Natural killer cell (primary cell): ENCODE data around the gene STYK1. TPM values are rescaled to one million over a fixed set of nuclear protein-coding genes. Genes with fewer than 3 reads are reported as not detected.

ENCODE experiments used
- ATAC-seq, 3 donors: fragments of 150-1000 bp in 2 of 3; fragments of 200-7000 bp in 1 of 3; cut with Tn5 transposase; 1 replicate in 1 of 3; 2 replicates in 2 of 3; pipeline ENCODE4 v1.10.0; 2021; ENCODE audit warnings: mild to moderate bottlenecking in 2 of 3, moderate library complexity in 2 of 3
- DNase-seq, 2 donors: peaks; one replicate each; pipeline versions ENCODE4 v3.0.0 to v3.0.0-alpha.2; 2013 to 2021; ENCODE audit warnings: mixed read lengths in 1 of 2
- H3K27ac ChIP-seq: one replicate; pipeline ENCODE4 v1.5.1; 2013; ENCODE audit warnings: mild to moderate bottlenecking, low read length
- H3K27me3 ChIP-seq: one replicate; pipeline ENCODE4 v1.6.1; 2013; ENCODE audit warnings: low read length; ENCODE audit not compliant: control insufficient read depth, insufficient read depth
- H3K36me3 ChIP-seq: one replicate; pipeline ENCODE4 v1.6.1; 2013; ENCODE audit warnings: low read length; ENCODE audit not compliant: control insufficient read depth, insufficient read depth
- H3K4me1 ChIP-seq: one replicate; pipeline ENCODE4 v1.6.1; 2013; ENCODE audit warnings: low read length; ENCODE audit not compliant: control insufficient read depth, insufficient read depth
- H3K4me3 ChIP-seq: one replicate; pipeline ENCODE4 v1.5.1; 2013; ENCODE audit warnings: low read length
- H3K9me3 ChIP-seq: one replicate; pipeline ENCODE4 v1.6.1; 2013; ENCODE audit warnings: low read length; ENCODE audit not compliant: control insufficient read depth, insufficient read depth
- H3K27ac Mint-ChIP-seq, 2 donors: one replicate each; pipeline ENCODE4 v1.8.0; 2022; ENCODE audit warnings: mild to moderate bottlenecking in 2 of 2, mixed read lengths in 2 of 2, moderate library complexity in 1 of 2
- H3K27me3 Mint-ChIP-seq, 2 donors: one replicate each; pipeline ENCODE4 v1.8.0; 2022; ENCODE audit warnings: low read depth in 2 of 2, mixed read lengths in 2 of 2
- H3K36me3 Mint-ChIP-seq: one replicate; pipeline ENCODE4 v1.8.0; 2022; ENCODE audit warnings: mixed read lengths
- H3K4me1 Mint-ChIP-seq, 2 donors: one replicate each; pipeline ENCODE4 v1.8.0; 2022; ENCODE audit warnings: mixed read lengths in 2 of 2
- H3K4me3 Mint-ChIP-seq: one replicate; pipeline ENCODE4 v1.8.0; 2022; ENCODE audit warnings: mild to moderate bottlenecking, moderate library complexity, mixed read lengths
- H3K9me3 Mint-ChIP-seq, 2 donors: one replicate each; pipeline ENCODE4 v1.8.0; 2022; ENCODE audit warnings: mixed read lengths in 2 of 2
- CTCF ChIP-seq: fragments of 200-600 bp; IDR thresholded peaks from one replicate; pipeline ENCODE4 v1.8.0; 2022; ENCODE audit warnings: antibody characterized with exemption
- WGBS: methylation state at CpG from one replicate; pipeline ENCODE4 v1.1.7; 2013; ENCODE audit warnings: missing lambda C conversion rate; ENCODE audit not compliant: insufficient coverage; 5-methylcytosine and 5-hydroxymethylcytosine counted together
- intact Hi-C: fragments of 100-400 bp; cut with micrococcal nuclease; formaldehyde crosslinking; loops from one replicate; pipeline ENCODE4 v1.14.2; 2022
- total RNA-seq, 4 donors: library from RNA; stranded (reverse); fragments of 120-200 nt in 1 of 4; gene quantifications; one replicate each; pipeline versions ENCODE4 v1.2.3 to v1.2.4, GENCODE V29; 2013 to 2022

Gene STYK1
- total RNA-seq, 3 donors from 2014 or later (not counting 1 experiment from before 2014, with no cell fraction given): 2.0 to 2.6 (median 2.4) TPM

- ATAC-seq (no peak), DNase-seq (no peak)
- H3K4me1 ChIP-seq: no peaks in the 10 kb centered on the region
- no peaks in the 10 kb centered on the region for H3K27me3 ChIP-seq
- H3K27ac Mint-ChIP-seq: no peak overlapping the region
- H3K36me3 ChIP-seq: no peaks in the 10 kb centered on the region
- intact Hi-C loops: no loop called here
- H3K36me3 Mint-ChIP-seq: peaks cover 24% of the 10 kb centered on the region
- TF ChIP-seq CTCF: no peak
- peaks cover 7 to 13% of the 10 kb centered on the region in 2 donors for H3K9me3 Mint-ChIP-seq
- H3K4me3 Mint-ChIP-seq: no peak overlapping the region
- H3K4me1 Mint-ChIP-seq: no peaks in the 10 kb centered on the region
- WGBS: 91% methylated on average over 4 of the region's 6 CpGs
- H3K27me3 Mint-ChIP-seq: peaks cover 7 to 14% of the 10 kb centered on the region in 2 donors
- no peak overlapping the region for H3K4me3 ChIP-seq
- peaks cover 13% of the 10 kb centered on the region for H3K9me3 ChIP-seq
- no peak overlapping the region for H3K27ac ChIP-seq
Measured at GRCh38 chr12:10641735-10642500, 31.9 kb downstream of the STYK1 start.

GRCh38 chr12:10638728-10639127 lies 35.1 kb downstream of the STYK1 start:
- H3K27ac ChIP-seq: no peak overlapping the region
- H3K9me3 ChIP-seq: no peaks in the 10 kb centered on the region
- no peak overlapping the region for H3K4me3 ChIP-seq
- TF ChIP-seq CTCF: no peak
- no peaks in the 10 kb centered on the region for H3K4me1 Mint-ChIP-seq
- H3K4me1 ChIP-seq: no peaks in the 10 kb centered on the region
- ATAC-seq: no peak
- no peaks in the 10 kb centered on the region for H3K9me3 Mint-ChIP-seq
- 100% methylated on average over 1 of the region's 1 CpG for WGBS
- DNase-seq: no peak
- H3K36me3 ChIP-seq: no peaks in the 10 kb centered on the region
- no peak overlapping the region for H3K27ac Mint-ChIP-seq
- H3K36me3 Mint-ChIP-seq: no peaks in the 10 kb centered on the region
- H3K27me3 Mint-ChIP-seq: peaks cover 10 to 11% of the 10 kb centered on the region in 2 donors
- H3K27me3 ChIP-seq: no peaks in the 10 kb centered on the region
- H3K4me3 Mint-ChIP-seq: no peak overlapping the region
- intact Hi-C loops: no loop called here

- H3K27ac ChIP-seq: no peak overlapping the region
- H3K9me3 ChIP-seq: no peaks in the 10 kb centered on the region
- intact Hi-C loops: no loop called here
- DNase-seq (no peak), ATAC-seq (no peak)
- H3K4me1 ChIP-seq: no peaks in the 10 kb centered on the region
- Mint-ChIP-seq H3K4me3 (no peak overlapping the region), H3K9me3 (no peaks in the 10 kb centered on the region), H3K36me3 (no peaks in the 10 kb centered on the region), H3K27me3 (peaks cover 6 to 10% of the 10 kb centered on the region in 2 donors), H3K4me1 (no peaks in the 10 kb centered on the region), H3K27ac (no peak overlapping the region)
- no peak overlapping the region for H3K4me3 ChIP-seq
- no peaks in the 10 kb centered on the region for H3K36me3 ChIP-seq
- 69% methylated on average over 5 of the region's 6 CpGs for WGBS
- no peaks in the 10 kb centered on the region for H3K27me3 ChIP-seq
- no peak for TF ChIP-seq CTCF
Measured at GRCh38 chr12:10636611-10637010, 37.2 kb downstream of the STYK1 start.

- no peak overlapping the region for H3K27ac Mint-ChIP-seq
- Histone ChIP-seq H3K4me1 (no peaks in the 10 kb centered on the region), H3K4me3 (no peak overlapping the region), H3K27me3 (no peaks in the 10 kb centered on the region), H3K9me3 (no peaks in the 10 kb centered on the region), H3K36me3 (no peaks in the 10 kb centered on the region), H3K27ac (no peak overlapping the region)
- H3K9me3 Mint-ChIP-seq: no peaks in the 10 kb centered on the region
- H3K4me1 Mint-ChIP-seq: no peaks in the 10 kb centered on the region
- peaks cover 6 to 10% of the 10 kb centered on the region in 2 donors for H3K27me3 Mint-ChIP-seq
- intact Hi-C loops: no loop called here
- 100% methylated on average over 3 of the region's 3 CpGs for WGBS
- no peaks in the 10 kb centered on the region for H3K36me3 Mint-ChIP-seq
- H3K4me3 Mint-ChIP-seq: no peak overlapping the region
- no peak for TF ChIP-seq CTCF
- DNase-seq (no peak), ATAC-seq (no peak)
Measured at GRCh38 chr12:10636124-10636523, 37.7 kb downstream of the STYK1 start.
